H1 (cell line): ENCODE results near the gene UQCRFS1.
"Not testable (repeated sequence)": the region's sequence is repeated elsewhere in the genome, so short reads cannot be mapped to it uniquely, and the experiment has no call there.

Experiments used
- CHD2 ChIP-seq: IDR thresholded peaks from 2 replicates; pipeline ENCODE4 v1.6.1; 2012; ENCODE audit warnings: low read length, improper control_type of control experiment
- EP300 ChIP-seq, 2 experiments: IDR thresholded peaks; 1 replicate in 1 of 2; 2 replicates in 1 of 2; pipeline ENCODE4 v1.6.1; 2011 to 2012; ENCODE audit warnings: low read depth in 2 of 2, low read length in 2 of 2, mild to moderate bottlenecking in 2 of 2, borderline replicate concordance in 1 of 2, inconsistent platforms in 1 of 2, moderate library complexity in 1 of 2
- JUN ChIP-seq: IDR thresholded peaks from 2 replicates; pipeline ENCODE4 v1.6.1; 2011; ENCODE audit warnings: low read depth, mild to moderate bottlenecking, improper control_type of control experiment, low read length
- PHF8 ChIP-seq: fragments of 200-600 bp; sonication (generic); conservative IDR thresholded peaks from 2 replicates; pipeline ENCODE4 v1.7.1; 2012; ENCODE audit warnings: low read depth, mild to moderate bottlenecking, inconsistent platforms, low read length, moderate library complexity
- SP4 ChIP-seq: IDR thresholded peaks from 2 replicates; pipeline ENCODE4 v1.6.1; 2012; ENCODE audit warnings: low read length, inconsistent platforms
- TF ChIP-seq, protein P1 (sequence below): fragments of 300-600 bp; sonication (generic); IDR thresholded peaks from 2 replicates; pipeline ENCODE4 v1.7.1; 2012; ENCODE audit warnings: low read length, moderate library complexity, mild to moderate bottlenecking, inconsistent platforms; ENCODE audit not compliant: insufficient replicate concordance
- TF ChIP-seq, protein P2 (sequence below), 3 experiments: IDR thresholded peaks; 1 replicate in 2 of 3; 2 replicates in 1 of 3; pipeline versions ENCODE4 v1.5.1 to v1.6.1; 2011; ENCODE audit warnings: low read length in 3 of 3, mild to moderate bottlenecking in 3 of 3, inconsistent platforms in 2 of 3, low read depth in 1 of 3, moderate library complexity in 1 of 3; ENCODE audit not compliant: insufficient read depth in 1 of 3; ENCODE audit errors: control extremely low read depth in 1 of 3

DNA sequence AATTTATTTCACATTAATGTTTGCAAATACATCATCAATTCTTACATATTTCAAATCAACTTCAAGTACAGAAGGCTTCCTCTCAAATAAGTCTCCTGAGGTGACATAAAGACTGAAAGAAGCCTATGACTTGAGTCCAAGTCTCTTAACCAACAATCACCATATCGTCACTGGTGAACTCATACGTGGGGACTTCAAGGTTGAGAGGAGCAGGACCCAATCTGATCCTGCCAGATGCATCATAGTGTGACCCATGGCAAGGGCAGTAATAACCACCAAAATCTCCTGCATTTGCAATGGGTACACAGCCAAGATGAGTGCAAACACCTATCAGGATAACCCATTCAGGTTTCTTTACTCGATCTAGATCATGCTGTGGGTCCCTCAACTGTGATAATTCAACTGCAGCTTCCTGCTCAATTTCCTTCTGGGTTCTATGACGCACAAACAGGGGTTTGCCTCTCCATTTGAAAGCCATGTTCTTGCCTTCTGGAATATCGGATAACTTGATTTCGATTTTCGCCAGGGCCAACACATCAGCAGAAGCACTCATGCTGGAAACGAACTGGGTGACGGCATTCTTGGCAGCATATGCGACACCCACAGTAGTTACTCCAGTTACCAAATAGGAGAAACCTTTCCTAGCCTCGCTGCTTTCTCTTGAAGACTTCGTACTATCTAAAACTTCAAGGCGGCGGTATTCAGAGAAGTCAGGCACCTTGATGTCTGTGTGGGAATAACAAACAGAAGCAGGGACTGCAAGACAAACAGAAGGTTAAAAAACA, 5.4 kb downstream of the UQCRFS1 start:
- not testable (repeated sequence) for TF ChIP-seq JUN; PHF8; SP4; CHD2; EP300 (IDR thresholded peaks at IDR 0.05; ENCODE audit: borderline replicate concordance in 1 of 2, low read depth in 2 of 2, low read length in 2 of 2)
- TF ChIP-seq, protein P1, sequence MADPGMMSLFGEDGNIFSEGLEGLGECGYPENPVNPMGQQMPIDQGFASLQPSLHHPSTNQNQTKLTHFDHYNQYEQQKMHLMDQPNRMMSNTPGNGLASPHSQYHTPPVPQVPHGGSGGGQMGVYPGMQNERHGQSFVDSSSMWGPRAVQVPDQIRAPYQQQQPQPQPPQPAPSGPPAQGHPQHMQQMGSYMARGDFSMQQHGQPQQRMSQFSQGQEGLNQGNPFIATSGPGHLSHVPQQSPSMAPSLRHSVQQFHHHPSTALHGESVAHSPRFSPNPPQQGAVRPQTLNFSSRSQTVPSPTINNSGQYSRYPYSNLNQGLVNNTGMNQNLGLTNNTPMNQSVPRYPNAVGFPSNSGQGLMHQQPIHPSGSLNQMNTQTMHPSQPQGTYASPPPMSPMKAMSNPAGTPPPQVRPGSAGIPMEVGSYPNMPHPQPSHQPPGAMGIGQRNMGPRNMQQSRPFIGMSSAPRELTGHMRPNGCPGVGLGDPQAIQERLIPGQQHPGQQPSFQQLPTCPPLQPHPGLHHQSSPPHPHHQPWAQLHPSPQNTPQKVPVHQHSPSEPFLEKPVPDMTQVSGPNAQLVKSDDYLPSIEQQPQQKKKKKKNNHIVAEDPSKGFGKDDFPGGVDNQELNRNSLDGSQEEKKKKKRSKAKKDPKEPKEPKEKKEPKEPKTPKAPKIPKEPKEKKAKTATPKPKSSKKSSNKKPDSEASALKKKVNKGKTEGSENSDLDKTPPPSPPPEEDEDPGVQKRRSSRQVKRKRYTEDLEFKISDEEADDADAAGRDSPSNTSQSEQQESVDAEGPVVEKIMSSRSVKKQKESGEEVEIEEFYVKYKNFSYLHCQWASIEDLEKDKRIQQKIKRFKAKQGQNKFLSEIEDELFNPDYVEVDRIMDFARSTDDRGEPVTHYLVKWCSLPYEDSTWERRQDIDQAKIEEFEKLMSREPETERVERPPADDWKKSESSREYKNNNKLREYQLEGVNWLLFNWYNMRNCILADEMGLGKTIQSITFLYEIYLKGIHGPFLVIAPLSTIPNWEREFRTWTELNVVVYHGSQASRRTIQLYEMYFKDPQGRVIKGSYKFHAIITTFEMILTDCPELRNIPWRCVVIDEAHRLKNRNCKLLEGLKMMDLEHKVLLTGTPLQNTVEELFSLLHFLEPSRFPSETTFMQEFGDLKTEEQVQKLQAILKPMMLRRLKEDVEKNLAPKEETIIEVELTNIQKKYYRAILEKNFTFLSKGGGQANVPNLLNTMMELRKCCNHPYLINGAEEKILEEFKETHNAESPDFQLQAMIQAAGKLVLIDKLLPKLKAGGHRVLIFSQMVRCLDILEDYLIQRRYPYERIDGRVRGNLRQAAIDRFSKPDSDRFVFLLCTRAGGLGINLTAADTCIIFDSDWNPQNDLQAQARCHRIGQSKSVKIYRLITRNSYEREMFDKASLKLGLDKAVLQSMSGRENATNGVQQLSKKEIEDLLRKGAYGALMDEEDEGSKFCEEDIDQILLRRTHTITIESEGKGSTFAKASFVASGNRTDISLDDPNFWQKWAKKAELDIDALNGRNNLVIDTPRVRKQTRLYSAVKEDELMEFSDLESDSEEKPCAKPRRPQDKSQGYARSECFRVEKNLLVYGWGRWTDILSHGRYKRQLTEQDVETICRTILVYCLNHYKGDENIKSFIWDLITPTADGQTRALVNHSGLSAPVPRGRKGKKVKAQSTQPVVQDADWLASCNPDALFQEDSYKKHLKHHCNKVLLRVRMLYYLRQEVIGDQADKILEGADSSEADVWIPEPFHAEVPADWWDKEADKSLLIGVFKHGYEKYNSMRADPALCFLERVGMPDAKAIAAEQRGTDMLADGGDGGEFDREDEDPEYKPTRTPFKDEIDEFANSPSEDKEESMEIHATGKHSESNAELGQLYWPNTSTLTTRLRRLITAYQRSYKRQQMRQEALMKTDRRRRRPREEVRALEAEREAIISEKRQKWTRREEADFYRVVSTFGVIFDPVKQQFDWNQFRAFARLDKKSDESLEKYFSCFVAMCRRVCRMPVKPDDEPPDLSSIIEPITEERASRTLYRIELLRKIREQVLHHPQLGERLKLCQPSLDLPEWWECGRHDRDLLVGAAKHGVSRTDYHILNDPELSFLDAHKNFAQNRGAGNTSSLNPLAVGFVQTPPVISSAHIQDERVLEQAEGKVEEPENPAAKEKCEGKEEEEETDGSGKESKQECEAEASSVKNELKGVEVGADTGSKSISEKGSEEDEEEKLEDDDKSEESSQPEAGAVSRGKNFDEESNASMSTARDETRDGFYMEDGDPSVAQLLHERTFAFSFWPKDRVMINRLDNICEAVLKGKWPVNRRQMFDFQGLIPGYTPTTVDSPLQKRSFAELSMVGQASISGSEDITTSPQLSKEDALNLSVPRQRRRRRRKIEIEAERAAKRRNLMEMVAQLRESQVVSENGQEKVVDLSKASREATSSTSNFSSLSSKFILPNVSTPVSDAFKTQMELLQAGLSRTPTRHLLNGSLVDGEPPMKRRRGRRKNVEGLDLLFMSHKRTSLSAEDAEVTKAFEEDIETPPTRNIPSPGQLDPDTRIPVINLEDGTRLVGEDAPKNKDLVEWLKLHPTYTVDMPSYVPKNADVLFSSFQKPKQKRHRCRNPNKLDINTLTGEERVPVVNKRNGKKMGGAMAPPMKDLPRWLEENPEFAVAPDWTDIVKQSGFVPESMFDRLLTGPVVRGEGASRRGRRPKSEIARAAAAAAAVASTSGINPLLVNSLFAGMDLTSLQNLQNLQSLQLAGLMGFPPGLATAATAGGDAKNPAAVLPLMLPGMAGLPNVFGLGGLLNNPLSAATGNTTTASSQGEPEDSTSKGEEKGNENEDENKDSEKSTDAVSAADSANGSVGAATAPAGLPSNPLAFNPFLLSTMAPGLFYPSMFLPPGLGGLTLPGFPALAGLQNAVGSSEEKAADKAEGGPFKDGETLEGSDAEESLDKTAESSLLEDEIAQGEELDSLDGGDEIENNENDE: not testable (repeated sequence)
- TF ChIP-seq, protein P2, sequence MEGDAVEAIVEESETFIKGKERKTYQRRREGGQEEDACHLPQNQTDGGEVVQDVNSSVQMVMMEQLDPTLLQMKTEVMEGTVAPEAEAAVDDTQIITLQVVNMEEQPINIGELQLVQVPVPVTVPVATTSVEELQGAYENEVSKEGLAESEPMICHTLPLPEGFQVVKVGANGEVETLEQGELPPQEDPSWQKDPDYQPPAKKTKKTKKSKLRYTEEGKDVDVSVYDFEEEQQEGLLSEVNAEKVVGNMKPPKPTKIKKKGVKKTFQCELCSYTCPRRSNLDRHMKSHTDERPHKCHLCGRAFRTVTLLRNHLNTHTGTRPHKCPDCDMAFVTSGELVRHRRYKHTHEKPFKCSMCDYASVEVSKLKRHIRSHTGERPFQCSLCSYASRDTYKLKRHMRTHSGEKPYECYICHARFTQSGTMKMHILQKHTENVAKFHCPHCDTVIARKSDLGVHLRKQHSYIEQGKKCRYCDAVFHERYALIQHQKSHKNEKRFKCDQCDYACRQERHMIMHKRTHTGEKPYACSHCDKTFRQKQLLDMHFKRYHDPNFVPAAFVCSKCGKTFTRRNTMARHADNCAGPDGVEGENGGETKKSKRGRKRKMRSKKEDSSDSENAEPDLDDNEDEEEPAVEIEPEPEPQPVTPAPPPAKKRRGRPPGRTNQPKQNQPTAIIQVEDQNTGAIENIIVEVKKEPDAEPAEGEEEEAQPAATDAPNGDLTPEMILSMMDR (IDR thresholded peaks at IDR 0.05; ENCODE audit: control extremely low read depth in 1 of 3, insufficient read depth in 1 of 3, low read depth in 1 of 3, low read length in 3 of 3): not testable (repeated sequence)
